ENCODE results near the gene COMT. TPM values are rescaled to one million over a fixed set of nuclear protein-coding genes. Genes with fewer than 3 reads are reported as not detected.

COMT gene
- total RNA-seq, 1 experiment from 2014 or later = 30.8 TPM

DNA sequence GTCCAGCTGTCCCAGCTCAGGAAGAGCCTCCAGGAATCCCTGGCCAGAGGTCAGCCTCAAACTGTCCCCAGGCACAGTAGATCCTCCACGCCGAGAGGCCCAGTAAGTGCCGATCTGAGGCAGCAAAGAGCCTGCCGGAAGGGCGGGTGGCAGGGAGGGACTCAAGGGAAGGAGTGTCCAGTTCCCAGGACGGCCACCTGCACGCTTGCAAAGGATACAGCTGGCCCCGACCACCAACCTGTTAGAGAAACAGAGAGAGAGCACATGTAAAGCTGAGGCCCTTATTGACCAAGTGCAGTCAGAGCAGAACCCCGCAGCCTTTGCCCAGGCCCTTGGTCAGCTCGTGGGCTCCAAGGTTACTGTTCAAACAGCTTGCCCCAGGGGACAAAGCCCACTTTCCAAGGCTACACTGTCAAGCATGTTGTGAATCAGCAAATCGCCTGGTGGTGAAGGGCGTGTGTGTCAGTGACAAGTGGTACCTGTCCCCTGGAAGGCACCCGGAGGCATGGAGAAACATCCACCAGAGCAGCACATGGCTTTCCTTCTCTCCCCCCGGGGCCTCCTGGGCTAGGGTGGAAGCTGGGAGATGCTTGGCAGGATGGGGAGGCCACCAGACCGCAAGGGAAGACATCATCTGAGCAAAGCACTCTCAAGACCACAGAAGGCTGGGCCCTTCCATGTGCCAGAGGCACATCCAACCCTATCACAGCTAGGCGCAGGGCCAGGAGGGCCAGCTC lies 42.6 kb upstream of the COMT start:
- no peaks in the 10 kb centered on the region for H3K27me3 Mint-ChIP-seq (ENCODE audit: low read depth)
- no peaks in the 10 kb centered on the region for H3K9me3 Mint-ChIP-seq
- CTCF ChIA-PET = interaction anchor here (3.6 kb wide), 1 partner anchor 11 kb away, joined by 21 read pairs; no protein-coding TSS in a partner anchor
- ATAC-seq (no peak), DNase-seq (ENCODE audit: low spot score) (no peak)
- peak overlapping the region; percentile 54 for H3K27ac Mint-ChIP-seq
- H3K4me3 Mint-ChIP-seq = no peak overlapping the region
- H3K36me3 Mint-ChIP-seq = no peaks in the 10 kb centered on the region
- TF ChIP-seq, protein P1, sequence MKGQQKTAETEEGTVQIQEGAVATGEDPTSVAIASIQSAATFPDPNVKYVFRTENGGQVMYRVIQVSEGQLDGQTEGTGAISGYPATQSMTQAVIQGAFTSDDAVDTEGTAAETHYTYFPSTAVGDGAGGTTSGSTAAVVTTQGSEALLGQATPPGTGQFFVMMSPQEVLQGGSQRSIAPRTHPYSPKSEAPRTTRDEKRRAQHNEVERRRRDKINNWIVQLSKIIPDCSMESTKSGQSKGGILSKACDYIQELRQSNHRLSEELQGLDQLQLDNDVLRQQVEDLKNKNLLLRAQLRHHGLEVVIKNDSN (CRISPR knock-in tag; IDR thresholded peaks at IDR 0.05) = no peak
- TF ChIP-seq, protein P2, sequence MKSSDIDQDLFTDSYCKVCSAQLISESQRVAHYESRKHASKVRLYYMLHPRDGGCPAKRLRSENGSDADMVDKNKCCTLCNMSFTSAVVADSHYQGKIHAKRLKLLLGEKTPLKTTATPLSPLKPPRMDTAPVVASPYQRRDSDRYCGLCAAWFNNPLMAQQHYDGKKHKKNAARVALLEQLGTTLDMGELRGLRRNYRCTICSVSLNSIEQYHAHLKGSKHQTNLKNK (CRISPR knock-in tag; IDR thresholded peaks at IDR 0.05) = no peak
- H3K4me1 Mint-ChIP-seq = peaks cover 9% of the 10 kb centered on the region
- POLR2A ChIA-PET = interaction anchor here (0.6 to 0.8 kb wide), 2 partner anchors 60 to 388 kb away, joined by 3 to 4 read pairs; no protein-coding TSS in a partner anchor

DNA sequence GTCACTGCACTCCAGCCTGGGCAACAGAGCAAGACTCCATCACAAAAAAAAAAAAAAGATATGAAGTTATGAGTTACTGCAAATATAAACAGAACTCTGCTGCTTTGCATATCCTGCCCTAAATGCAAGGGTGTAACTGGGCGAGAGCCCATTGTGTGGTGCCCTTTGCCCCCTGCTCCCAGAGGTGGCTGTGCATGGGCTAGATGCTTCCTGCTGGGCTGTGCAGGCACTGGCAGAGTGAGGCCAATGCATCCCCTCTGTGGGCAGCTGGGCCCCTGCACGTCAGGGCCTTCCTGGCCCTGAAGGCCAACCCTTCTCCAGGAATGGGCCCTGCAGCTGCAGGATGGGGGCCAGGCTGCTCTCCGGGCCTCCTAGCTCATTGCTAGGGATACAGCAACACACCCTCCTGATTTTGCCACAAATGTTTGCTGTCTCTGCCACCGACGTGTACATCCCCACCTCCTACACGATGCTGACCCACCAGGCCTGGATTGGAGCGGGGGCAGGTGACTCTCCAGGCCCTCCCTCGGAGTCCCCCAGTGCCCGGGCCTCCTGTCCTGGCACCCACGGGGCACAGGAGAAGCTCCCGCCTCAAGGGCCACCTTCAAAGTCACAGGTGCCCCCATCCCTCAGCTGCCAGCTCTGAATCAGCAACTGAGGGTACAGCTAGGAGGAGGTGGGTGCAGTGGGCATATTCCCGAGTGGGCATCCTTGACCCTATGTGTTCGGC lies 40.7 kb upstream of the COMT start:
- Mint-ChIP-seq H3K4me1 (peaks cover 11% of the 10 kb centered on the region), H3K27ac (no peak overlapping the region), H3K9me3 (no peaks in the 10 kb centered on the region), H3K27me3 (ENCODE audit: low read depth) (no peaks in the 10 kb centered on the region; the same call in 1 of the 2 replicates), H3K36me3 (no peaks in the 10 kb centered on the region), H3K4me3 (no peak overlapping the region)
- TF ChIP-seq ZNF219 (CRISPR knock-in tag; IDR thresholded peaks at IDR 0.05; ENCODE audit: borderline replicate concordance) (no peak), NR1H2 (CRISPR knock-in tag; IDR thresholded peaks at IDR 0.05) (no peak), KAT7 (CRISPR knock-in tag; IDR thresholded peaks at IDR 0.05; ENCODE audit: borderline replicate concordance) (no peak), ATF1 (CRISPR knock-in tag; IDR thresholded peaks at IDR 0.05) (no peak), FOXK1 (CRISPR knock-in tag; IDR thresholded peaks at IDR 0.05) (no peak), GTF2I (CRISPR knock-in tag; conservative IDR thresholded peaks at IDR 0.05) (no peak)
- TF ChIP-seq, protein P3, sequence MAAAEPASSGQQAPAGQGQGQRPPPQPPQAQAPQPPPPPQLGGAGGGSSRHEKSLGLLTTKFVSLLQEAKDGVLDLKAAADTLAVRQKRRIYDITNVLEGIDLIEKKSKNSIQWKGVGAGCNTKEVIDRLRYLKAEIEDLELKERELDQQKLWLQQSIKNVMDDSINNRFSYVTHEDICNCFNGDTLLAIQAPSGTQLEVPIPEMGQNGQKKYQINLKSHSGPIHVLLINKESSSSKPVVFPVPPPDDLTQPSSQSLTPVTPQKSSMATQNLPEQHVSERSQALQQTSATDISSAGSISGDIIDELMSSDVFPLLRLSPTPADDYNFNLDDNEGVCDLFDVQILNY (CRISPR knock-in tag; IDR thresholded peaks at IDR 0.05) = no peak
- TF ChIP-seq, protein P4, sequence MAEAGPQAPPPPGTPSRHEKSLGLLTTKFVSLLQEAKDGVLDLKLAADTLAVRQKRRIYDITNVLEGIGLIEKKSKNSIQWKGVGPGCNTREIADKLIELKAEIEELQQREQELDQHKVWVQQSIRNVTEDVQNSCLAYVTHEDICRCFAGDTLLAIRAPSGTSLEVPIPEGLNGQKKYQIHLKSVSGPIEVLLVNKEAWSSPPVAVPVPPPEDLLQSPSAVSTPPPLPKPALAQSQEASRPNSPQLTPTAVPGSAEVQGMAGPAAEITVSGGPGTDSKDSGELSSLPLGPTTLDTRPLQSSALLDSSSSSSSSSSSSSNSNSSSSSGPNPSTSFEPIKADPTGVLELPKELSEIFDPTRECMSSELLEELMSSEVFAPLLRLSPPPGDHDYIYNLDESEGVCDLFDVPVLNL (CRISPR knock-in tag; IDR thresholded peaks at IDR 0.05; ENCODE audit: borderline replicate concordance, low read depth) = no peak
- TF ChIP-seq, protein P5, sequence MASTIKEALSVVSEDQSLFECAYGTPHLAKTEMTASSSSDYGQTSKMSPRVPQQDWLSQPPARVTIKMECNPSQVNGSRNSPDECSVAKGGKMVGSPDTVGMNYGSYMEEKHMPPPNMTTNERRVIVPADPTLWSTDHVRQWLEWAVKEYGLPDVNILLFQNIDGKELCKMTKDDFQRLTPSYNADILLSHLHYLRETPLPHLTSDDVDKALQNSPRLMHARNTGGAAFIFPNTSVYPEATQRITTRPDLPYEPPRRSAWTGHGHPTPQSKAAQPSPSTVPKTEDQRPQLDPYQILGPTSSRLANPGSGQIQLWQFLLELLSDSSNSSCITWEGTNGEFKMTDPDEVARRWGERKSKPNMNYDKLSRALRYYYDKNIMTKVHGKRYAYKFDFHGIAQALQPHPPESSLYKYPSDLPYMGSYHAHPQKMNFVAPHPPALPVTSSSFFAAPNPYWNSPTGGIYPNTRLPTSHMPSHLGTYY (CRISPR knock-in tag; IDR thresholded peaks at IDR 0.05) = no peak
- TF ChIP-seq, protein P6, sequence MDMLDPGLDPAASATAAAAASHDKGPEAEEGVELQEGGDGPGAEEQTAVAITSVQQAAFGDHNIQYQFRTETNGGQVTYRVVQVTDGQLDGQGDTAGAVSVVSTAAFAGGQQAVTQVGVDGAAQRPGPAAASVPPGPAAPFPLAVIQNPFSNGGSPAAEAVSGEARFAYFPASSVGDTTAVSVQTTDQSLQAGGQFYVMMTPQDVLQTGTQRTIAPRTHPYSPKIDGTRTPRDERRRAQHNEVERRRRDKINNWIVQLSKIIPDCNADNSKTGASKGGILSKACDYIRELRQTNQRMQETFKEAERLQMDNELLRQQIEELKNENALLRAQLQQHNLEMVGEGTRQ (CRISPR knock-in tag; IDR thresholded peaks at IDR 0.05) = no peak
- TF ChIP-seq, protein P7, sequence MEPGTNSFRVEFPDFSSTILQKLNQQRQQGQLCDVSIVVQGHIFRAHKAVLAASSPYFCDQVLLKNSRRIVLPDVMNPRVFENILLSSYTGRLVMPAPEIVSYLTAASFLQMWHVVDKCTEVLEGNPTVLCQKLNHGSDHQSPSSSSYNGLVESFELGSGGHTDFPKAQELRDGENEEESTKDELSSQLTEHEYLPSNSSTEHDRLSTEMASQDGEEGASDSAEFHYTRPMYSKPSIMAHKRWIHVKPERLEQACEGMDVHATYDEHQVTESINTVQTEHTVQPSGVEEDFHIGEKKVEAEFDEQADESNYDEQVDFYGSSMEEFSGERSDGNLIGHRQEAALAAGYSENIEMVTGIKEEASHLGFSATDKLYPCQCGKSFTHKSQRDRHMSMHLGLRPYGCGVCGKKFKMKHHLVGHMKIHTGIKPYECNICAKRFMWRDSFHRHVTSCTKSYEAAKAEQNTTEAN (CRISPR knock-in tag; IDR thresholded peaks at IDR 0.05) = no peak
- TF ChIP-seq, protein P1 (CRISPR knock-in tag; IDR thresholded peaks at IDR 0.05) = no peak
- POLR2A ChIA-PET = no interaction called here
- ATAC-seq (no peak), DNase-seq (ENCODE audit: low spot score) (no peak)
- CTCF ChIA-PET = interaction anchor here (0.8 to 6.3 kb wide), 4 partner anchors 9 to 170 kb away, joined by 3 to 56 read pairs (median 6); no protein-coding TSS in a partner anchor

Measured in WTC11 (cell line).